CD4-positive, alpha-beta T cell treated with Interleukin-15 for 4 hours (primary cell): ENCODE measurements around the gene RTP3.
"Not testable (repeated sequence)": the region's sequence is repeated elsewhere in the genome, so short reads cannot be mapped to it uniquely, and the experiment has no call there.

Experiments used
- DNase-seq: peaks from one replicate; pipeline ENCODE4 v3.0.0-alpha.2; 2020; ENCODE audit warnings: low spot score

RTP3 gene

GRCh38 chr3:46546896-46547440 is 49.2 kb downstream of the RTP3 start:
- DNase-seq, result no peak

- DNase-seq, result not testable (repeated sequence)
These were observed 50.8 kb downstream of the RTP3 start for GRCh38 chr3:46548611-46549010.

- DNase-seq, result no peak
These were observed 51.7 kb downstream of the RTP3 start for GRCh38 chr3:46549408-46549904.

- no peak for DNase-seq
These were observed 52.2 kb downstream of the RTP3 start for GRCh38 chr3:46549989-46550388.
